ENCODE data around the gene PPM1N. TPM values are rescaled to one million over a fixed set of nuclear protein-coding genes. Genes with fewer than 3 reads are reported as not detected.
A peak's percentile ranks its signal among the peaks of the same experiment; 100 is the strongest.

Gene PPM1N
- polyA plus RNA-seq, 1 donor (not counting 4 experiments of a cell fraction or from before 2014, with no cell fraction given): 1.9 TPM

DNA sequence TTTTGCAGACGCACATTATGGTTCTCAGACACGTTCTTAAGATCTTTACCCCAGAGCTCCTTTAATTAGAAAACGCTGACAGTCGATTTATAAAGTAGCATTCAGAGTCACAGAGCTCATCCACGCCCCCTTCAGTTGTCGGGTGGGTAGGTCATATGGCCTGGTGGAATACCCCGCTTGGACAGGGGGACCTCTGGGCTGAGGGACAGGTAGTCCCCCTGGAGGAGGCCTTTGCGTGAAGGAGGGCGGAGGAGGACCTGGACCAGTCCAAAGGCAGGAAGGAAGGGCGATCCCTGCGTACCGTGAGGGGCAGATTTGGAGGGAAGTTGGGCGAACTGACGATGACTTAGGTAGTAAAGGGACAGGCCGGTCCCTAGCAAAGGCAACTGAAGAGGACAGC lies 29.5 kb downstream of the PPM1N start:
- Histone ChIP-seq H3K4me1 (ENCODE audit: control insufficient read depth, extremely low read depth, insufficient read depth, low read length) (peaks cover 24% of the 10 kb centered on the region), H3K36me3 (ENCODE audit: control insufficient read depth in 2 of 2, extremely low read depth in 1 of 2, insufficient read depth in 2 of 2, low read length in 2 of 2) (peaks cover 26 to 33% of the 10 kb centered on the region in 2 experiments), H2AFZ (ENCODE audit: control insufficient read depth, low read length) (no peak overlapping the region), H3K27me3 (ENCODE audit: control insufficient read depth, extremely low read depth, insufficient read depth, low read length) (no peaks in the 10 kb centered on the region), H3K4me3 (ENCODE audit: control insufficient read depth in 2 of 3, extremely low read depth in 1 of 3, insufficient read depth in 2 of 3, low read depth in 1 of 3, low read length in 3 of 3) (peak overlapping the region in 1 of 3 experiments; percentile 71), H3K9me3 (ENCODE audit: control insufficient read depth, low read depth, low read length) (peaks cover 1% of the 10 kb centered on the region), H3K4me2 (ENCODE audit: control insufficient read depth, extremely low read depth, insufficient read depth, low read depth, low read length) (peak overlapping the region; percentile 87), H3K79me2 (ENCODE audit: control insufficient read depth, insufficient read depth, low read length) (no peaks in the 10 kb centered on the region), H4K20me1 (ENCODE audit: control insufficient read depth, extremely low read depth, insufficient read depth, low read length) (no peaks in the 10 kb centered on the region), H3K9ac (ENCODE audit: control insufficient read depth, extremely low read depth, insufficient read depth, low read length) (peak overlapping the region; percentile 56), H3K27ac (ENCODE audit: control insufficient read depth, insufficient read depth, low read length) (peak overlapping the region; percentile 29), H3K9me1 (ENCODE audit: control insufficient read depth, extremely low read depth, insufficient read depth, low read length) (no peaks in the 10 kb centered on the region)
- FAIRE-seq (no peak), DNase-seq (ENCODE audit: low read depth, low spot score) (no peak)
- TF ChIP-seq, protein P1, sequence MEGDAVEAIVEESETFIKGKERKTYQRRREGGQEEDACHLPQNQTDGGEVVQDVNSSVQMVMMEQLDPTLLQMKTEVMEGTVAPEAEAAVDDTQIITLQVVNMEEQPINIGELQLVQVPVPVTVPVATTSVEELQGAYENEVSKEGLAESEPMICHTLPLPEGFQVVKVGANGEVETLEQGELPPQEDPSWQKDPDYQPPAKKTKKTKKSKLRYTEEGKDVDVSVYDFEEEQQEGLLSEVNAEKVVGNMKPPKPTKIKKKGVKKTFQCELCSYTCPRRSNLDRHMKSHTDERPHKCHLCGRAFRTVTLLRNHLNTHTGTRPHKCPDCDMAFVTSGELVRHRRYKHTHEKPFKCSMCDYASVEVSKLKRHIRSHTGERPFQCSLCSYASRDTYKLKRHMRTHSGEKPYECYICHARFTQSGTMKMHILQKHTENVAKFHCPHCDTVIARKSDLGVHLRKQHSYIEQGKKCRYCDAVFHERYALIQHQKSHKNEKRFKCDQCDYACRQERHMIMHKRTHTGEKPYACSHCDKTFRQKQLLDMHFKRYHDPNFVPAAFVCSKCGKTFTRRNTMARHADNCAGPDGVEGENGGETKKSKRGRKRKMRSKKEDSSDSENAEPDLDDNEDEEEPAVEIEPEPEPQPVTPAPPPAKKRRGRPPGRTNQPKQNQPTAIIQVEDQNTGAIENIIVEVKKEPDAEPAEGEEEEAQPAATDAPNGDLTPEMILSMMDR (optimal IDR thresholded peaks at IDR 0.05 in 1 of 3, IDR thresholded peaks at IDR 0.05 in 1 of 3, conservative IDR thresholded peaks at IDR 0.05 in 1 of 3; ENCODE audit: extremely low read depth in 1 of 3, insufficient read depth in 2 of 3, low read length in 3 of 3): peak in 1 of 3 experiments; percentile 15
- no peak for TF ChIP-seq EZH2 (IDR thresholded peaks at IDR 0.05; ENCODE audit: low read length)
- dilution Hi-C loops (cut with MboI; ENCODE audit: extremely low pct_ligation_motif_present, low sequenced_read_pairs): no loop called here

DNA sequence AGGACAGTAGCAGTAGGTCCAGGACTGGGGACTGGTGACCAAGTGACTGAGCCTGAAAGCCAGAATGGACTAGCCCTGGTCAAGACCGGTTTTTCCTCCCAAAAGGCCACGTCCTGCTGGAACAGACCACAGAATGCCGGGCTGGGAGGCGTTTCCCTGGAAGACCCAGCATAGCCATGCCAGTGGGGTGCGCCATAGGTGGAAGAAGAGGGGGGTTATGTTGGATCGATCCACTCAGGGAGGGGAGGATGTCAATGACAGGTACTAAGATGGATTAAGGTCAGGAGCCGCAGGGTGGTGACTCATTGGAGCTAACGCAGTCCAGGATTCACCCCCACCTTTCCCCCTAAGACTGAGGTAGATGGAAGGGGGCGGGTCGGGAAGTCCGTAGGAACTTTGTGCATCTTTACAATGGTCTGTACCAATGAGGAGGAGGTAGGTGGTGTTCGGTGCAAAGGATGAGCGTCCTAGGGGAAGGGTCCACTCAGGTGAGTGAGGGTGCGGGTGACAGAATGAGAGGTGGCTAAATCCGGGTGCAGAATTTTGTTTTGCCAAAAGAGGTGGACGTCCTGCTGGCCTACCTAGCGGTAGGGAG lies 30.0 kb downstream of the PPM1N start:
- Histone ChIP-seq H3K9me1 (ENCODE audit: control insufficient read depth, extremely low read depth, insufficient read depth, low read length) (no peaks in the 10 kb centered on the region), H3K27me3 (ENCODE audit: control insufficient read depth, extremely low read depth, insufficient read depth, low read length) (no peaks in the 10 kb centered on the region), H3K36me3 (ENCODE audit: control insufficient read depth in 2 of 2, extremely low read depth in 1 of 2, insufficient read depth in 2 of 2, low read length in 2 of 2) (peaks cover 24 to 30% of the 10 kb centered on the region in 2 experiments), H3K9ac (ENCODE audit: control insufficient read depth, extremely low read depth, insufficient read depth, low read length) (peak overlapping the region; percentile 56), H3K27ac (ENCODE audit: control insufficient read depth, insufficient read depth, low read length) (peak overlapping the region; percentile 29), H2AFZ (ENCODE audit: control insufficient read depth, low read length) (no peak overlapping the region), H3K4me1 (ENCODE audit: control insufficient read depth, extremely low read depth, insufficient read depth, low read length) (peaks cover 24% of the 10 kb centered on the region), H3K4me2 (ENCODE audit: control insufficient read depth, extremely low read depth, insufficient read depth, low read depth, low read length) (peak overlapping the region; percentile 87), H3K9me3 (ENCODE audit: control insufficient read depth, low read depth, low read length) (peaks cover 1% of the 10 kb centered on the region), H4K20me1 (ENCODE audit: control insufficient read depth, extremely low read depth, insufficient read depth, low read length) (no peaks in the 10 kb centered on the region), H3K79me2 (ENCODE audit: control insufficient read depth, insufficient read depth, low read length) (no peaks in the 10 kb centered on the region), H3K4me3 (ENCODE audit: control insufficient read depth in 2 of 3, extremely low read depth in 1 of 3, insufficient read depth in 2 of 3, low read depth in 1 of 3, low read length in 3 of 3) (peak overlapping the region; percentile 1 to 71 (median 32))
- DNase-seq (ENCODE audit: low read depth, low spot score) (peak; percentile 97), FAIRE-seq (peak; percentile 91)
- dilution Hi-C loops (cut with MboI; ENCODE audit: extremely low pct_ligation_motif_present, low sequenced_read_pairs): no loop called here
- TF ChIP-seq EZH2 (IDR thresholded peaks at IDR 0.05; ENCODE audit: low read length): no peak
- TF ChIP-seq, protein P1 (optimal IDR thresholded peaks at IDR 0.05 in 1 of 3, IDR thresholded peaks at IDR 0.05 in 1 of 3, conservative IDR thresholded peaks at IDR 0.05 in 1 of 3; ENCODE audit: extremely low read depth in 1 of 3, insufficient read depth in 2 of 3, low read length in 3 of 3): peak in 1 of 3 experiments; percentile 29

All from keratinocyte (primary cell).